Measurements from ENCODE around the gene PYY.
A peak's percentile ranks its signal among the peaks of the same experiment; 100 is the strongest.

Gene PYY

GRCh38 chr17:43978078-43978477 lies 24.3 kb upstream of the PYY start:
- H3K4me2 ChIP-seq (ENCODE audit: low read length) = no peak overlapping the region
- no peak overlapping the region for H3K14ac ChIP-seq (ENCODE audit: low read length)
- no peak overlapping the region for H4K12ac ChIP-seq (ENCODE audit: low read depth, low read length)
- no peaks in the 10 kb centered on the region for H3K79me2 ChIP-seq (ENCODE audit: control insufficient read depth, insufficient read depth, low read length, poor library complexity)
- no CpG with 5 or more reads among the region's 2 CpGs for WGBS (ENCODE audit: extremely low coverage, insufficient coverage, insufficient read length)
- H3K36me3 ChIP-seq (ENCODE audit: control insufficient read depth in 1 of 2, insufficient read depth in 2 of 2, low read length in 2 of 2) = no peaks in the 10 kb centered on the region
- no peaks in the 10 kb centered on the region for H3K4me1 ChIP-seq (ENCODE audit: control insufficient read depth in 1 of 2, insufficient read depth in 2 of 2, low read length in 2 of 2)
- no peak overlapping the region for H3K23ac ChIP-seq (ENCODE audit: low read length)
- no peak overlapping the region for H3K27ac ChIP-seq (ENCODE audit: low read depth, low read length)
- no peak overlapping the region for H2BK120ac ChIP-seq (ENCODE audit: insufficient read depth, low read length, poor library complexity)
- no peak overlapping the region for H2AK5ac ChIP-seq (ENCODE audit: low read length)
- no peak overlapping the region for H3K4ac ChIP-seq (ENCODE audit: low read depth, low read length)
- H2BK5ac ChIP-seq (ENCODE audit: low read depth, low read length, poor library complexity) = no peak overlapping the region
- no peak overlapping the region for H3K4me3 ChIP-seq (ENCODE audit: low read depth, low read length)
- H2AFZ ChIP-seq (ENCODE audit: insufficient read depth, low read length, poor library complexity) = no peak overlapping the region
- no peak overlapping the region for H3K9ac ChIP-seq (ENCODE audit: low read length)
- no peak overlapping the region for H3K18ac ChIP-seq (ENCODE audit: low read length)
- DNase-seq = no peak
- H3K79me1 ChIP-seq (ENCODE audit: low read length) = no peaks in the 10 kb centered on the region
- H3K27me3 ChIP-seq (ENCODE audit: insufficient read depth, low read length) = peaks cover 6% of the 10 kb centered on the region
- H2BK12ac ChIP-seq (ENCODE audit: low read length) = no peak overlapping the region
- no peak overlapping the region for H4K91ac ChIP-seq (ENCODE audit: low read depth, low read length)
- no peak overlapping the region for H4K8ac ChIP-seq (ENCODE audit: low read depth, low read length)
- no peaks in the 10 kb centered on the region for H3K9me3 ChIP-seq (ENCODE audit: insufficient read depth, low read depth, low read length)

GRCh38 chr17:43976963-43977837 lies 23.5 kb upstream of the PYY start:
- no peak overlapping the region for H2AK5ac ChIP-seq (ENCODE audit: low read length)
- H2BK12ac ChIP-seq (ENCODE audit: low read length) = no peak overlapping the region
- DNase-seq = no peak
- H4K12ac ChIP-seq (ENCODE audit: low read depth, low read length) = no peak overlapping the region
- no peak overlapping the region for H3K9ac ChIP-seq (ENCODE audit: low read length)
- no peak overlapping the region for H2BK5ac ChIP-seq (ENCODE audit: low read depth, low read length, poor library complexity)
- no peak overlapping the region for H3K4ac ChIP-seq (ENCODE audit: low read depth, low read length)
- no peaks in the 10 kb centered on the region for H3K4me1 ChIP-seq (ENCODE audit: control insufficient read depth in 1 of 2, insufficient read depth in 2 of 2, low read length in 2 of 2)
- H2AFZ ChIP-seq (ENCODE audit: insufficient read depth, low read length, poor library complexity) = no peak overlapping the region
- H3K79me1 ChIP-seq (ENCODE audit: low read length) = no peaks in the 10 kb centered on the region
- H3K14ac ChIP-seq (ENCODE audit: low read length) = no peak overlapping the region
- peak overlapping the region; percentile 39 for H3K4me3 ChIP-seq (ENCODE audit: low read depth, low read length)
- H4K8ac ChIP-seq (ENCODE audit: low read depth, low read length) = no peak overlapping the region
- no peak overlapping the region for H3K18ac ChIP-seq (ENCODE audit: low read length)
- H3K27me3 ChIP-seq (ENCODE audit: insufficient read depth, low read length) = peaks cover under 1% of the 10 kb centered on the region
- H3K79me2 ChIP-seq (ENCODE audit: control insufficient read depth, insufficient read depth, low read length, poor library complexity) = no peaks in the 10 kb centered on the region
- no peak overlapping the region for H3K23ac ChIP-seq (ENCODE audit: low read length)
- H3K36me3 ChIP-seq (ENCODE audit: control insufficient read depth in 1 of 2, insufficient read depth in 2 of 2, low read length in 2 of 2) = no peaks in the 10 kb centered on the region
- H3K4me2 ChIP-seq (ENCODE audit: low read length) = no peak overlapping the region
- no peak overlapping the region for H3K27ac ChIP-seq (ENCODE audit: low read depth, low read length)
- H2BK120ac ChIP-seq (ENCODE audit: insufficient read depth, low read length, poor library complexity) = no peak overlapping the region
- no peaks in the 10 kb centered on the region for H3K9me3 ChIP-seq (ENCODE audit: insufficient read depth, low read depth, low read length)
- WGBS (ENCODE audit: extremely low coverage, insufficient coverage, insufficient read length) = 100% methylated on average over 1 of the region's 9 CpGs
- no peak overlapping the region for H4K91ac ChIP-seq (ENCODE audit: low read depth, low read length)

- no peaks in the 10 kb centered on the region for H3K9me3 ChIP-seq (ENCODE audit: insufficient read depth, low read depth, low read length)
- no peak overlapping the region for H4K8ac ChIP-seq (ENCODE audit: low read depth, low read length)
- no peaks in the 10 kb centered on the region for H3K79me1 ChIP-seq (ENCODE audit: low read length)
- WGBS (ENCODE audit: extremely low coverage, insufficient coverage, insufficient read length) = no CpG with 5 or more reads among the region's 27 CpGs
- H3K79me2 ChIP-seq (ENCODE audit: control insufficient read depth, insufficient read depth, low read length, poor library complexity) = no peaks in the 10 kb centered on the region
- no peak overlapping the region for H2BK12ac ChIP-seq (ENCODE audit: low read length)
- no peak overlapping the region for H3K4me2 ChIP-seq (ENCODE audit: low read length)
- H2BK5ac ChIP-seq (ENCODE audit: low read depth, low read length, poor library complexity) = no peak overlapping the region
- no peaks in the 10 kb centered on the region for H3K4me1 ChIP-seq (ENCODE audit: control insufficient read depth in 1 of 2, insufficient read depth in 2 of 2, low read length in 2 of 2)
- no peak overlapping the region for H3K18ac ChIP-seq (ENCODE audit: low read length)
- H3K27me3 ChIP-seq (ENCODE audit: insufficient read depth, low read length) = no peaks in the 10 kb centered on the region
- H3K27ac ChIP-seq (ENCODE audit: low read depth, low read length) = no peak overlapping the region
- no peaks in the 10 kb centered on the region for H3K36me3 ChIP-seq (ENCODE audit: control insufficient read depth in 1 of 2, insufficient read depth in 2 of 2, low read length in 2 of 2)
- no peak overlapping the region for H2BK120ac ChIP-seq (ENCODE audit: insufficient read depth, low read length, poor library complexity)
- H2AFZ ChIP-seq (ENCODE audit: insufficient read depth, low read length, poor library complexity) = no peak overlapping the region
- H3K9ac ChIP-seq (ENCODE audit: low read length) = no peak overlapping the region
- no peak overlapping the region for H2AK5ac ChIP-seq (ENCODE audit: low read length)
- H4K91ac ChIP-seq (ENCODE audit: low read depth, low read length) = no peak overlapping the region
- no peak overlapping the region for H3K4me3 ChIP-seq (ENCODE audit: low read depth, low read length)
- no peak overlapping the region for H3K23ac ChIP-seq (ENCODE audit: low read length)
- H4K12ac ChIP-seq (ENCODE audit: low read depth, low read length) = no peak overlapping the region
- no peak overlapping the region for H3K4ac ChIP-seq (ENCODE audit: low read depth, low read length)
- no peak overlapping the region for H3K14ac ChIP-seq (ENCODE audit: low read length)
- no peak for DNase-seq
These were observed 22.2 kb upstream of the PYY start for GRCh38 chr17:43975898-43976297.

GRCh38 chr17:43974382-43975266 lies 20.9 kb upstream of the PYY start:
- H3K18ac ChIP-seq (ENCODE audit: low read length) = no peak overlapping the region
- no peak overlapping the region for H3K9ac ChIP-seq (ENCODE audit: low read length)
- H3K4ac ChIP-seq (ENCODE audit: low read depth, low read length) = no peak overlapping the region
- DNase-seq = no peak
- H2AK5ac ChIP-seq (ENCODE audit: low read length) = no peak overlapping the region
- H3K79me2 ChIP-seq (ENCODE audit: control insufficient read depth, insufficient read depth, low read length, poor library complexity) = no peaks in the 10 kb centered on the region
- H4K12ac ChIP-seq (ENCODE audit: low read depth, low read length) = no peak overlapping the region
- no peak overlapping the region for H4K8ac ChIP-seq (ENCODE audit: low read depth, low read length)
- H2BK120ac ChIP-seq (ENCODE audit: insufficient read depth, low read length, poor library complexity) = no peak overlapping the region
- no peak overlapping the region for H3K4me2 ChIP-seq (ENCODE audit: low read length)
- H3K4me3 ChIP-seq (ENCODE audit: low read depth, low read length) = no peak overlapping the region
- no peak overlapping the region for H2BK5ac ChIP-seq (ENCODE audit: low read depth, low read length, poor library complexity)
- WGBS (ENCODE audit: extremely low coverage, insufficient coverage, insufficient read length) = no CpG with 5 or more reads among the region's 14 CpGs
- H4K91ac ChIP-seq (ENCODE audit: low read depth, low read length) = no peak overlapping the region
- no peaks in the 10 kb centered on the region for H3K36me3 ChIP-seq (ENCODE audit: control insufficient read depth in 1 of 2, insufficient read depth in 2 of 2, low read length in 2 of 2)
- H3K14ac ChIP-seq (ENCODE audit: low read length) = no peak overlapping the region
- H3K27ac ChIP-seq (ENCODE audit: low read depth, low read length) = no peak overlapping the region
- no peaks in the 10 kb centered on the region for H3K4me1 ChIP-seq (ENCODE audit: control insufficient read depth in 1 of 2, insufficient read depth in 2 of 2, low read length in 2 of 2)
- no peaks in the 10 kb centered on the region for H3K9me3 ChIP-seq (ENCODE audit: insufficient read depth, low read depth, low read length)
- H3K79me1 ChIP-seq (ENCODE audit: low read length) = no peaks in the 10 kb centered on the region
- no peak overlapping the region for H3K23ac ChIP-seq (ENCODE audit: low read length)
- H2BK12ac ChIP-seq (ENCODE audit: low read length) = no peak overlapping the region
- no peak overlapping the region for H2AFZ ChIP-seq (ENCODE audit: insufficient read depth, low read length, poor library complexity)
- no peaks in the 10 kb centered on the region for H3K27me3 ChIP-seq (ENCODE audit: insufficient read depth, low read length)

Measured in trophoblast cell (in vitro differentiated cells and primary cell).